OCI-LY1 (cell line): Measurements from ENCODE around the gene SLC38A7.

Source experiments
- CTCF ChIP-seq: fragments of 200-600 bp; sonication (generic), shearing (Covaris generic); IDR thresholded peaks from 2 replicates; pipeline ENCODE4 v1.5.1; 2017; ENCODE audit warnings: mild to moderate bottlenecking, antibody characterized with exemption, low read length, moderate library complexity, mixed read lengths
- EZH2 ChIP-seq: fragments of 200-600 bp; sonication (generic), shearing (Covaris generic); IDR thresholded peaks from 2 replicates; pipeline ENCODE4 v1.8.0; 2017; ENCODE audit warnings: borderline replicate concordance, mixed run types, mild to moderate bottlenecking, antibody characterized with exemption, low read length, moderate library complexity, mixed read lengths

GRCh38 chr16:58665200-58665599 is 19.4 kb downstream of the SLC38A7 start:
- TF ChIP-seq CTCF (no peak), EZH2 (no peak)
